OCI-LY1 (cell line): Measurements from ENCODE around the gene SYMPK.

Experiments used
- EZH2 ChIP-seq: fragments of 200-600 bp; sonication (generic), shearing (Covaris generic); IDR thresholded peaks from 2 replicates; pipeline ENCODE4 v1.8.0; 2017; ENCODE audit warnings: borderline replicate concordance, mixed run types, mild to moderate bottlenecking, antibody characterized with exemption, low read length, moderate library complexity, mixed read lengths
- TF ChIP-seq, protein P1 (sequence below): fragments of 200-600 bp; sonication (generic), shearing (Covaris generic); IDR thresholded peaks from 2 replicates; pipeline ENCODE4 v1.5.1; 2017; ENCODE audit warnings: mild to moderate bottlenecking, antibody characterized with exemption, low read length, moderate library complexity, mixed read lengths

DNA sequence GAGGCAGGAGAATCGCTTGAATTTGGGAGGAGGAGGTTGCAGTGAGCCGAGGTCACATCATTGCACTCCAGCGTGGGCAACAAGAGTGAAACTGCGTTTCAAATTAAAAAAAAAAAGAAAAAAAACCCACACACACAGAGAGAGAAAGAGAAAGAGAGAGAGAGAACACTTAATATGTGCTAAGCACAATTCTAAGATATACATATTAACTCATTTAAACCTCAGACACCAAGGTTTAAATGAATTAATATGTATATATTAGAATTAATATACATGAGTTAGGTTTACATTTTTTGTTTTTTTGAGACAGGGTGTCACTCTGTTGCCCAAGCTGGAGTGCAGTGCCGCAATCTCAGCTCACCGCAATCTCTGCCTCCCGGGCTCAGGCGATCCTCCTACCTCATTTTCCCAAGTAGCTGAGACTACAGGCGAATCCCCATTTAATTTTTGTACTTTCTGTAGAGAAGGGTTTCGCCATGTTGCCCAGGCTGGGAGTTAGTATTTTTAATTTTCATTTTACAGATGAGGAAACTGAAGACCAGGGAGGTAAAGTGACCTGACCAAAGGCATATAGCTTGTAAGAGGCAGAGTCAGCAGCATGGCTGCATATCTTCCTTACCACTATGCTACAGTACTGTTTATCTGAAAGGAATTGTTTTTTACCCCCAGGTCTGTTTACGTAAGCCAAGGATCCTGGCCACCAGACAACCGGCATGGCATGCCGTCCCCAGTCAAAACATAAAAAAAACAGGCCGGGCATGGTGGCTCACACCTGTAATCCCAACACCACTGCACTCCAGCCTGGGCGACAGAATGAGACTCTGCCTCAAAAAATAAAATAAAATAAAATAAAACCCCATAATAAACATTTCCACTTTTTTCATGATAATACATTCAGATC is 2.3 kb downstream of the SYMPK start:
- TF ChIP-seq, protein P1, sequence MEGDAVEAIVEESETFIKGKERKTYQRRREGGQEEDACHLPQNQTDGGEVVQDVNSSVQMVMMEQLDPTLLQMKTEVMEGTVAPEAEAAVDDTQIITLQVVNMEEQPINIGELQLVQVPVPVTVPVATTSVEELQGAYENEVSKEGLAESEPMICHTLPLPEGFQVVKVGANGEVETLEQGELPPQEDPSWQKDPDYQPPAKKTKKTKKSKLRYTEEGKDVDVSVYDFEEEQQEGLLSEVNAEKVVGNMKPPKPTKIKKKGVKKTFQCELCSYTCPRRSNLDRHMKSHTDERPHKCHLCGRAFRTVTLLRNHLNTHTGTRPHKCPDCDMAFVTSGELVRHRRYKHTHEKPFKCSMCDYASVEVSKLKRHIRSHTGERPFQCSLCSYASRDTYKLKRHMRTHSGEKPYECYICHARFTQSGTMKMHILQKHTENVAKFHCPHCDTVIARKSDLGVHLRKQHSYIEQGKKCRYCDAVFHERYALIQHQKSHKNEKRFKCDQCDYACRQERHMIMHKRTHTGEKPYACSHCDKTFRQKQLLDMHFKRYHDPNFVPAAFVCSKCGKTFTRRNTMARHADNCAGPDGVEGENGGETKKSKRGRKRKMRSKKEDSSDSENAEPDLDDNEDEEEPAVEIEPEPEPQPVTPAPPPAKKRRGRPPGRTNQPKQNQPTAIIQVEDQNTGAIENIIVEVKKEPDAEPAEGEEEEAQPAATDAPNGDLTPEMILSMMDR, result no peak
- TF ChIP-seq EZH2, result no peak
